HG02840 (cell line): Measurements from ENCODE around the gene BCAS3.

Experiments
- ATAC-seq: cut with Tn5 transposase; IDR thresholded peaks from one replicate; pipeline ENCODE4 v1.9.1; 2021; ENCODE audit warnings: mild to moderate bottlenecking, moderate library complexity, moderate number of reproducible peaks; ENCODE audit not compliant: unreplicated experiment, low FRiP score

The BCAS3 gene

DNA sequence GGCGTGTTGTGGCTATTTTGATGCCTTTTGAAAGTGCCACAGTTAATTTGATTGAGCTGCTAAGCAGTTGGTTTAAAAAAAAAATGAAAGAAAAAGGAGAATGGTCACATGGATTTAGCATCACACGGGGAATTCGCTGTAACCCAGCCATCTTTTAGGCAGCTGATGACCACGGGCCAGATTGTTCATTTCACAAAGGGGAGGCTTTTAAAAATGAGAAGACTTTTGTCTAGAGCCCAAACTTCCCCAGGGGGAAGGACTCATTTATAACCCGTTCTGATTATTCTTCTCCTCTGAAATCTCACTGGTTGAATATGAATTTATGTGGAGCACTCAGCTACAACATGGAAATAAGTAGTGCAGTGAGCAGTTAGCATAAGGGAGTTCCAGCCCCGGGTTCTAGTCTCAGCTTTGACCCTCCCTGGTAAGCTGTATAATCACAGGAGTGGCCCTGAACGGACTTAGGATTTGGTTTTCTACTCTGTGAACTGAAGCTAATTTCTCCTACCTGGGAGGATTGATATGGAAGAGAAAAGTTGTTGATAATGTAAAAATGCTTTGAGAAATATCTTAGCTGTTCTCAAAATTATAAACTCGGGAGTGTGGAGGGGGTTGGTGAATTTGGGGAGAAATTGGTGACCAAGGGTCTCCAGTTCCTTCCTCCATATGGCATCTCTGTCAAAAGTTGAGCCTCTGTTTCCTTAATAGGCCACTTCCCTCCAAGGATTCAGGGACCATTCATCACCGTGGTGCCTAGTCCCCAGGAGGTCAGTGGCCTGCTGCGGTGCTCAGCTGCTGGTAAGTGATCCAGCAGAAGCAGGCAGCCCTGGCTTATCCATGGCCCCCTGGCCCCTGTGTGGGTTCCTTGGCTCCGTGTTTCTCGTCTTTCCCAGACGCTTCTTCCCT is 645.6 kb downstream of the BCAS3 start:
- no peak for ATAC-seq

GRCh38 chr17:61323909-61324868 is 646.5 kb downstream of the BCAS3 start:
- no peak for ATAC-seq

- ATAC-seq, result no peak
Observed at GRCh38 chr17:61324950-61325349, 647.3 kb downstream of the BCAS3 start.

DNA sequence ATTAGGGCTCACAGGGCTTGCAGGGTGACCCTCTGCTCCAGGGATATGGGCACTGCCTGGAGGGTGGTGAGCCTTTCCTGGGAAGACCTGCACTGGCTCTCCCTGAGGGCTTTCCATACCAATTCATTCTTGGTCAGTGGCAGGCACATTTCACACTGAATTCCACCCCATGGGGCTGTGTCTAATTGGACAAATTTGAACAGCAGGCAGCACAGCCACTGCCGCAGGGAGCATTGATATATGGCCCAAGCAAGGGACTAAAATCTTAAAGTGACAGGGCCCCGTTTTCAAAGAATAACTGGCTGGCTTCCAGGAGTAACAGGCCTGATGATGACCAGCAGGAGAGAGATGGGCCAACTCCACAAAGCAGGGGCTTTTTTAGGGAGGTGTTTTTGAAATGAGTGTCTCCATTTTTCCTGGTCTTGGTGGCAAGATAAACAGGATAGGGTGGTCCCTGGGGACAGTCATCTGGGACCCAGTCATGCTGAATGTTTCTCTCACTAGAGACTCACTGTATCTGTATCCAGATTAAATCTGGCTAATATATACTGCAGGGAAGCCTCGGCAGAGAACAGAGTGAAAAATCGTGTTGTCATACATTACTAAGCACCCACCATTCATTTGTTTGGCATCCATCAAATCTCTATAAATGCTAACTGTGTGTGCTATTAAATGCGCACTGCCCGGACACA is 647.9 kb downstream of the BCAS3 start:
- no peak for ATAC-seq

- no peak for ATAC-seq
Observed at GRCh38 chr17:61326330-61326729, 648.7 kb downstream of the BCAS3 start.

DNA sequence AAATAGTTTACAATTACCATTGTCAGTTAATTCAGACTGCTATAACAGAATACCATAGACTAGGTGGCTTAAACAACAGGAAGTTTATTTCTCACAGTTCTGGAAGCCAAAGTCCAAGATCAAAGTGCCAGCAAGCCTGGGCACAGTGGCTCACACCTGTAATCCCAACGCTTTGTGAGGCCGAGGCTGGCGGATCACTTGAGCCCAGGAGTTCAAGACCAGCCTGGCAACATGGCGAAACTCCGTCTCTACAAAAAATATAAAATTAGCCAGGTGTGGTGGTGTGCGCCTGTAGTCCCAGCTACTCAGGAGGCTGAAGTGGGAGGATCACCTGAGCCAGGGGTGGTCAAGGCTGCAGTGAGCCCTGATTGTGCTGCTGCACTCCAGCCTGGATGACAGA is 650.7 kb downstream of the BCAS3 start:
- ATAC-seq, result no peak

DNA sequence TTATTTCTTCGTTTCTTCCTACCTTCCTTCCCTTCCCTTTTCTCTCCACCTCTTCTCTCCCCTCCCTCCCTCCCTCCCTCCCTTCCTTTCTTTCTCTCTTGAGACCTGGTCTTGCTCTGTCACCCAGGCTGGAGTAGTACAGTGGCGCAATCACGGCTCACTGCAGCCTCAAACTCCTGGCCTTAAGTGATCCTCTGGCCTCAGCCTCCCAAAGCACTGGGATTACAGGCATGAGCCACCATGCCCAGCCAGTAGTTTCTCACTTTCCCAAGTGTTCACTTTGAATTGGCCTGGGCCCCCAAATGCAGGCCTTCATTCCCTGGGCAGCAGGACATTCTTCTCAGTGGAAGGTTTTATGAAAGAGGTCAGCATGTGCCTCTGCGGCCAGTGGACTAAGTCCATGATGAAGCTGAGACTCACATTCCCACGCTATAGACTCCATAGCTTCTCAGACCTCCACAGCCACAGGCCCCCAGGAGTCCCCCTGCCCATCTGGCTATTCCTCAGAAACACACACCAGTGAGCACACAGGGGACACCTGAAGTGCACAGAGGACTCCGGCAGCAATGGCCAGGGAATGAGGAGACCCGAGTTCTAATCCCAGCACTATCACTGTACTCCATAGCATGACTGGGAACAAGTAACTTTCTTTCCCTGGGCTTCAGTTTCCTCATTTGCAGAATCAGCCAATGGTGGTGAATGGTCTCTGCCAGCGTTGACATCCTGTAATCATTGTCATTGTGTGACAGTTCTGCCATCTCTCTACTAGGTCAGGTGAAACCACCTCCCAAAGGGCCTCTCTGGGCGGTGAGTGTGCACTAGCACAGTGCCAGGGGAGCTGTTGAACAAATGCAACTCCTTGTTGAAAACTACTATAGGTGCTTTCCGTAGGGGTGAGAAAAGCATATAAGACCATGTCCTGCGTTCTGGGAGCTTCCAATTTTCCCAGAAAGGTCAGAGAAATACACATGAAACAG is 652.8 kb downstream of the BCAS3 start:
- no peak for ATAC-seq

GRCh38 chr17:61331178-61331577 is 653.5 kb downstream of the BCAS3 start:
- ATAC-seq, result no peak

GRCh38 chr17:61331886-61332285 is 654.2 kb downstream of the BCAS3 start:
- no peak for ATAC-seq

GRCh38 chr17:61333136-61333535 is 655.5 kb downstream of the BCAS3 start:
- ATAC-seq, result no peak

DNA sequence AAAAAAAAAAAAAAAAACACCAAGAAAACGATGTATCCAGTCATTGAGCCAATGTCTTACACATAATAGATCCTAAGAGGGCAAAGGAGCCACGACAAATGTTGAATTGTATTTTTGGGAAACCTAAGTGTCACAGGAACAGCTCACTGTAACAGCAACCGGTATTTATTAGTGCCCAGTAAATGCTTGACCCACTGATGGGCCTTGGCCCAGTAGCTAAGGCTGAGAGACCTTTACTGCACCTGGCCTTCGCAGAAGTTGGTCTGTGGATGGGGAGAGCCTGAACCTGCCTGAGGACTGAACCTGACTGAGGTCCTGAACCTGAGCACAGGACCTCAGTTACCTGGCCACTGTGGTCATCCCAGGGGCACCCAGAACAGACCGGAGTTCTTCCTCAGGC is 657.0 kb downstream of the BCAS3 start:
- ATAC-seq, result no peak

DNA sequence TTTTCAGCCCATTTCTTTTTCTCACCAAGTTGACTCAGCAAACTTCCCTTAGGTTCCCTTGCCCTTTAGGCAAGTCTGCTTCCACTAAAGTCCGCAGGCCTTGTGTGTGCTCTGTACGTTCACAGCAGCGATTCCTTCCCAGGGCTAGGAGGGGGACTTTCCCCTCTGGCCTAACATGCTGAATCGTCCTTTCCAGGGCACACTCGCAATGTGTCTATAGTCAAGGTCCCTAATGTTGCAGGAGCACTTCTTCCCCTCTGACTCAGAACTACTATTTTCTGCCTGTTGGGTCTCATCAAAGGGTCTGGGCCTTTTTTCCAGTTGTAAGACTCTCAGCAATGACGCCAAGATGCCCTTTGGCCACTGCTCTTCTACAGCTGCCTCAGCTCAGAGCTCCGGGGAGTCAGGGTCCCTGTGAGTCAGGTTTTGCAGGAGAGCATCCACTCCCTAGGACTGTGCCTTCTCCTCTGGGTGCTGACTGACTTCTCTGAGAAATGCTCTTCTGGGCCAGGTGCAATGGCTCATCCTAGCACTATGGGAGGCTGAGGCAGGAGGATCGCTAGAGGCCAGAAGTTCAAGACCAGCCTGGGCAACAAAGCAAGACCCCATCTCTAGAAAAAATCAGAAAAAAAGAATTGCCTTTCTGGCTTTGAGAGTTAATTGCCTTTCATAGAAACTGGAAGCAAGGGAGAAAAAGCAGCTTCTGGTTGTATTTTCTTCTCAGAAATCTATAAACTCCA is 657.6 kb downstream of the BCAS3 start:
- no peak for ATAC-seq

DNA sequence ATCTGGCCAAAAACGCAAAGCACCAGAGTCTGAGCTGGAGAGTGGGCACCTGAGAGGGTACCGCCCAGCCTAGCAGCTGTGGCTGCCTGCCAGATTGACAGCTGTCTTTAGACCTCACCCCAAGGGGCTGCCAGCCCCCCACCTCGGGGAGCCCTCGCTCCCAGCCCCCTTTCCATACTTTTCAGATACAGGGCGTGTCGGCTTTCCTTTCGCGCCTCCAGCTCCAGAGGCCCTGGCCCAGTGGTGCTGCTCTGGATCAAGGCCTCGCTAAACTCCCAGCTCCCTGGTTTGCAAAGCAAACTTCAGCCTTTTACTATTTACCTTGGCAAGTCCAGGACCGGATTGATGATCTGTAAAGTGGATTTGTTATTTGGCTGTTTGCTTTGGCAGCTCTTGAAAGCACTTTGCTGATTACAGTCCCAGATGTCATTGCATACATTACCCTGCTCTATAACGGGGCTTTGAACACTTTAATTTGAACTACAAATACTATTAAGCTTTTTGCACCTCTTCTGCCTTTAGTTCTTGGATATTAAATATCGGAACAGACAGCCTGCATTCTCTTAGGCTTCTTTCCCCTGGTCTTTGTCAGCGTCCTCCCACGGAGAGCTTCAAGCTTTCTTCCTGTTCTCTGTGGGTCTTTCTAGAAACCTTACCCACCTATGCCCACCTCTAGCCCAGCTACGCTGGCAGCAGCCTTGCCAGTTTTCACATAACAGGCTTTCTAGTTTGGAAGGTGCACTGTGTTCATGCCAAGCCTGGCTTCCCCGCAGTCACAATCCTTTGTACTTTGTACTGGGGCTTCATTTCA is 658.4 kb downstream of the BCAS3 start:
- ATAC-seq, result no peak

- ATAC-seq, result no peak
Observed at GRCh38 chr17:61337290-61337689, 659.6 kb downstream of the BCAS3 start.

DNA sequence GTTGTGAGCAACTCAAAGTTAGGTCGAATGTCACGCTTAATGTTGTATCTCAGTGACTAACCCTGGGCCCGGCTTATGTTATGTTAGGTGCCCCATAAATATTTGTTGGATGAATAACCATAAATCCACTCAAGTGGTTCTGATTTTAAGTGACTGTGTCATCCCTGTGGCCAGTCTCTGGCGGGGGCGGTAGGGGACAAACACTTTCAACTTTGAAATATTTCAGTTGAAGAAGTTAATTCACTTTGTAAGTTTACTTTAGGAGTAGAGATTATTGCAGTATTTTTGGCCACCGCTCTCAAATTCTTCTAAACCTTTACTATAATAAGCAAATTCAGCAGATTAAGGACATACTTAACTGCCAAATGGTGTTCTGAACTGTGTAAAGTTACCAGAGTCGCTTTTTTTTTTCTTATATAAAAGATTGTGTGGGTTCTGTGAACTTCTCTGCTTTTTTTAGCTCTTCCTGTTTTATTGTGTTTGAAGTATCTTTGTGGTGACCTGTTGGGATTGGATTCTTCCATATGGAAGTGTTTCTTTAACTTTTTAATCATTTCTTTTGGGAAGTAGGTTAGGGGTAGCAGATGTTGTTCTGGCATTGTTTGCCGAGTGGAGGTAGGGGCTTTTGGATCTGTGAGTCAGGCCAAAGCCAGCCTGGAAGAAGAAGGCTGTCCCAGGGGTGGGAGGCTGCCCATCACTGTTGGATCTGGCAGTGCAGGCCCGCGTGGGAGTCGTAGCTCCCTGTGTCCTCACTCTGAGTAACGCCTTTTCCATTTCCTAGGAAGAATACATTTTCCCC is 660.5 kb downstream of the BCAS3 start:
- no peak for ATAC-seq

- no peak for ATAC-seq
Observed at GRCh38 chr17:61338874-61339478, 661.3 kb downstream of the BCAS3 start.
